ENCODE results near the gene CCDC57. TPM values are rescaled to one million over a fixed set of nuclear protein-coding genes. Genes with fewer than 3 reads are reported as not detected.
A peak's percentile ranks its signal among the peaks of the same experiment; 100 is the strongest.
"Not testable (repeated sequence)": the region's sequence is repeated elsewhere in the genome, so short reads cannot be mapped to it uniquely, and the experiment has no call there.

CCDC57 gene
- total RNA-seq, 1 donor from 2014 or later = 15.0 TPM

GRCh38 chr17:82143333-82143732 lies 69.3 kb downstream of the CCDC57 start:
- no peak overlapping the region for H3K27ac ChIP-seq
- Mint-ChIP-seq H3K4me3 (no peak overlapping the region), H3K36me3 (peaks cover 15% of the 10 kb centered on the region), H3K27me3 (ENCODE audit: insufficient read depth, low read depth) (no peaks in the 10 kb centered on the region), H3K9me3 (no peaks in the 10 kb centered on the region), H3K27ac (no peak overlapping the region), H3K4me1 (no peaks in the 10 kb centered on the region)
- H3K9me3 ChIP-seq (ENCODE audit: low read depth) = no peaks in the 10 kb centered on the region
- peak overlapping the region; percentile 13 for H3K9ac ChIP-seq
- H3K36me3 ChIP-seq = no peaks in the 10 kb centered on the region
- no peaks in the 10 kb centered on the region for H4K20me1 ChIP-seq (ENCODE audit: low read depth)
- no peaks in the 10 kb centered on the region for H3F3A ChIP-seq (ENCODE audit: low read depth)
- TF ChIP-seq CTCF (IDR thresholded peaks at IDR 0.05) (no peak), EZH2 (IDR thresholded peaks at IDR 0.05) (no peak), EZH2phosphoT487 (IDR thresholded peaks at IDR 0.05) (no peak)
- no peak overlapping the region for H3K4me3 ChIP-seq
- no peaks in the 10 kb centered on the region for H3K79me2 ChIP-seq (ENCODE audit: low read depth)
- DNase-seq (ENCODE audit: low spot score) = no peak
- no peak overlapping the region for H2AFZ ChIP-seq (replicated peaks)
- H3K27me3 ChIP-seq = no peaks in the 10 kb centered on the region
- H3K4me2 ChIP-seq = no peak overlapping the region
- no peaks in the 10 kb centered on the region for H3K4me1 ChIP-seq

GRCh38 chr17:82139961-82140360 lies 72.7 kb downstream of the CCDC57 start:
- H3K27ac Mint-ChIP-seq; H3K9me3 ChIP-seq (ENCODE audit: low read depth); H3K27ac ChIP-seq; H4K20me1 ChIP-seq (ENCODE audit: low read depth); DNase-seq (ENCODE audit: low spot score); H3K4me1 ChIP-seq; H3K79me2 ChIP-seq (ENCODE audit: low read depth); H3K27me3 ChIP-seq; H2AFZ ChIP-seq (replicated peaks); H3K4me3 ChIP-seq; H3K9me3 Mint-ChIP-seq; H3F3A ChIP-seq (ENCODE audit: low read depth); H3K36me3 Mint-ChIP-seq; H3K27me3 Mint-ChIP-seq (ENCODE audit: insufficient read depth, low read depth); H3K36me3 ChIP-seq; H3K4me2 ChIP-seq; H3K9ac ChIP-seq; H3K4me1 Mint-ChIP-seq; H3K4me3 Mint-ChIP-seq: not testable (repeated sequence)

GRCh38 chr17:82138511-82138992 lies 74.1 kb downstream of the CCDC57 start:
- no peaks in the 10 kb centered on the region for H3K27me3 Mint-ChIP-seq (ENCODE audit: insufficient read depth, low read depth)
- TF ChIP-seq CTCF (IDR thresholded peaks at IDR 0.05) (no peak), EZH2phosphoT487 (IDR thresholded peaks at IDR 0.05) (no peak)

GRCh38 chr17:82134101-82134500 lies 78.5 kb downstream of the CCDC57 start:
- peaks cover 3% of the 10 kb centered on the region for H3K4me1 Mint-ChIP-seq
- Histone ChIP-seq H3K27ac (no peak overlapping the region), H4K20me1 (ENCODE audit: low read depth) (no peaks in the 10 kb centered on the region), H3K79me2 (ENCODE audit: low read depth) (no peaks in the 10 kb centered on the region), H3K4me1 (no peaks in the 10 kb centered on the region), H3K4me2 (no peak overlapping the region), H3K9me3 (ENCODE audit: low read depth) (no peaks in the 10 kb centered on the region), H3K27me3 (no peaks in the 10 kb centered on the region), H3F3A (ENCODE audit: low read depth) (peaks cover 2% of the 10 kb centered on the region), H3K36me3 (no peaks in the 10 kb centered on the region), H2AFZ (replicated peaks) (no peak overlapping the region), H3K9ac (no peak overlapping the region), H3K4me3 (no peak overlapping the region)
- no peaks in the 10 kb centered on the region for H3K9me3 Mint-ChIP-seq
- no peak for DNase-seq (ENCODE audit: low spot score)
- H3K27ac Mint-ChIP-seq = no peak overlapping the region
- TF ChIP-seq CTCF (IDR thresholded peaks at IDR 0.05) = no peak
- TF ChIP-seq EZH2 (IDR thresholded peaks at IDR 0.05) = no peak
- TF ChIP-seq EZH2phosphoT487 (IDR thresholded peaks at IDR 0.05) = no peak
- no peaks in the 10 kb centered on the region for H3K27me3 Mint-ChIP-seq (ENCODE audit: insufficient read depth, low read depth)
- H3K4me3 Mint-ChIP-seq = no peak overlapping the region
- peaks cover 5% of the 10 kb centered on the region for H3K36me3 Mint-ChIP-seq

More at GRCh38 chr17:82138511-82138992, 74.1 kb downstream of the CCDC57 start:
- no peak for DNase-seq (ENCODE audit: low spot score)
- Histone ChIP-seq H3K9ac (no peak overlapping the region), H4K20me1 (ENCODE audit: low read depth) (no peaks in the 10 kb centered on the region), H3K79me2 (ENCODE audit: low read depth) (no peaks in the 10 kb centered on the region), H3K36me3 (no peaks in the 10 kb centered on the region), H3K9me3 (ENCODE audit: low read depth) (no peaks in the 10 kb centered on the region), H3K4me3 (no peak overlapping the region), H3K4me2 (no peak overlapping the region), H3K27ac (no peak overlapping the region), H3K4me1 (no peaks in the 10 kb centered on the region), H3F3A (ENCODE audit: low read depth) (peaks cover 2% of the 10 kb centered on the region), H2AFZ (replicated peaks) (no peak overlapping the region), H3K27me3 (no peaks in the 10 kb centered on the region)
- H3K4me1 Mint-ChIP-seq = peaks cover 3% of the 10 kb centered on the region
- H3K4me3 Mint-ChIP-seq = no peak overlapping the region
- peaks cover 9% of the 10 kb centered on the region for H3K36me3 Mint-ChIP-seq
- no peaks in the 10 kb centered on the region for H3K9me3 Mint-ChIP-seq
- no peak overlapping the region for H3K27ac Mint-ChIP-seq

- not testable (repeated sequence) for H3K27me3 ChIP-seq; H3K27ac Mint-ChIP-seq; H3K9me3 Mint-ChIP-seq; H3K9me3 ChIP-seq (ENCODE audit: low read depth); H3K36me3 ChIP-seq; H3F3A ChIP-seq (ENCODE audit: low read depth); H3K4me3 Mint-ChIP-seq; H3K4me2 ChIP-seq; H3K27ac ChIP-seq; H3K27me3 Mint-ChIP-seq (ENCODE audit: insufficient read depth, low read depth); H4K20me1 ChIP-seq (ENCODE audit: low read depth); H3K4me1 ChIP-seq; H2AFZ ChIP-seq (replicated peaks); H3K4me3 ChIP-seq; H3K36me3 Mint-ChIP-seq; H3K4me1 Mint-ChIP-seq; DNase-seq (ENCODE audit: low spot score); H3K79me2 ChIP-seq (ENCODE audit: low read depth); H3K9ac ChIP-seq
Measured at GRCh38 chr17:82133166-82133953, 79.3 kb downstream of the CCDC57 start.
